CD14-positive monocyte (primary cell): ENCODE results near the gene TMOD1. TPM values are rescaled to one million over a fixed set of nuclear protein-coding genes. Genes with fewer than 3 reads are reported as not detected.
A peak's percentile ranks its signal among the peaks of the same experiment; 100 is the strongest.

ENCODE experiments used
- DNase-seq, 3 donors: peaks; one replicate each; pipeline ENCODE4 v3.0.0-alpha.2; 2011 to 2022
- H2AFZ ChIP-seq: 2 replicates; pipeline ENCODE4 v1.6.0; 2012; ENCODE audit warnings: mild to moderate bottlenecking, low read depth, low read length, inconsistent platforms; ENCODE audit not compliant: insufficient read depth, poor library complexity, severe bottlenecking
- H3K27ac ChIP-seq, 2 donors: 1 replicate in 1 of 2; 2 replicates in 1 of 2; pipeline ENCODE4 v1.5.1; 2012 to 2013; ENCODE audit warnings: low read length in 2 of 2, control low read depth in 1 of 2, inconsistent platforms in 1 of 2, low read depth in 1 of 2, mild to moderate bottlenecking in 1 of 2
- H3K27me3 ChIP-seq, 2 donors: one replicate each; pipeline versions ENCODE4 v1.6.0 to v1.6.1; 2011 to 2013; ENCODE audit warnings: low read length in 2 of 2; ENCODE audit not compliant: control insufficient read depth in 2 of 2, insufficient read depth in 2 of 2
- H3K36me3 ChIP-seq, 2 donors: replicated peaks in 1 of 2; 1 replicate in 1 of 2; 2 replicates in 1 of 2; pipeline versions ENCODE4 v1.5.1 to v1.6.1; 2012 to 2013; ENCODE audit warnings: low read length in 2 of 2, control low read depth in 1 of 2, inconsistent platforms in 1 of 2, mild to moderate bottlenecking in 1 of 2; ENCODE audit not compliant: insufficient read depth in 2 of 2, control insufficient read depth in 1 of 2
- H3K4me1 ChIP-seq, 2 donors: 1 replicate in 1 of 2; 2 replicates in 1 of 2; pipeline versions ENCODE4 v1.5.1 to v1.6.1; 2012 to 2013; ENCODE audit warnings: low read length in 2 of 2, control low read depth in 1 of 2, inconsistent platforms in 1 of 2, mild to moderate bottlenecking in 1 of 2, moderate library complexity in 1 of 2; ENCODE audit not compliant: insufficient read depth in 2 of 2, control insufficient read depth in 1 of 2
- H3K4me2 ChIP-seq: replicated peaks from 2 replicates; pipeline ENCODE3; 2012; ENCODE audit warnings: low read length, moderate library complexity, mild to moderate bottlenecking; ENCODE audit not compliant: poor library complexity, severe bottlenecking; ENCODE audit errors: extremely low read depth
- H3K4me3 ChIP-seq, 3 experiments: fragments of 200-600 bp in 1 of 3; sonication (generic) in 1 of 3; replicated peaks in 1 of 3; 1 replicate in 2 of 3; 2 replicates in 1 of 3; pipeline ENCODE4 v1.5.1; 2011 to 2013; ENCODE audit warnings: low read length in 3 of 3, mild to moderate bottlenecking in 3 of 3, control low read depth in 2 of 3, low read depth in 2 of 3, inconsistent platforms in 1 of 3, moderate library complexity in 1 of 3
- H3K79me2 ChIP-seq: 2 replicates; pipeline ENCODE4 v1.6.0; 2012; ENCODE audit warnings: mild to moderate bottlenecking, control low read depth, inconsistent platforms, low read length, moderate library complexity; ENCODE audit not compliant: insufficient read depth
- H3K9ac ChIP-seq: 2 replicates; pipeline ENCODE4 v1.6.0; 2017; ENCODE audit warnings: low read length, mild to moderate bottlenecking; ENCODE audit not compliant: insufficient read depth, poor library complexity, severe bottlenecking
- H3K9me3 ChIP-seq, 2 donors: replicated peaks in 1 of 2; 1 replicate in 1 of 2; 2 replicates in 1 of 2; pipeline versions ENCODE4 v1.5.1 to v1.6.1; 2012 to 2013; ENCODE audit warnings: low read length in 2 of 2, control low read depth in 1 of 2; ENCODE audit not compliant: control insufficient read depth in 1 of 2, insufficient read depth in 1 of 2
- H4K20me1 ChIP-seq: 2 replicates; pipeline ENCODE4 v1.6.0; 2012; ENCODE audit warnings: mild to moderate bottlenecking, low read length, control low read depth, moderate library complexity; ENCODE audit not compliant: insufficient read depth
- H3K27ac Mint-ChIP-seq, 7 donors: one replicate each; pipeline ENCODE4 v1.8.0; 2020; ENCODE audit warnings: mild to moderate bottlenecking in 7 of 7, mixed read lengths in 7 of 7, moderate library complexity in 6 of 7, inconsistent platforms in 2 of 7
- H3K27me3 Mint-ChIP-seq, 3 donors: one replicate each; pipeline ENCODE4 v1.8.0; 2021 to 2022; ENCODE audit warnings: low read depth in 3 of 3, mild to moderate bottlenecking in 3 of 3, mixed read lengths in 3 of 3, moderate library complexity in 3 of 3, inconsistent platforms in 1 of 3
- H3K36me3 Mint-ChIP-seq, 2 donors: one replicate each; pipeline ENCODE4 v1.8.0; 2020; ENCODE audit warnings: mixed read lengths in 2 of 2, inconsistent platforms in 1 of 2, mild to moderate bottlenecking in 1 of 2
- H3K4me1 Mint-ChIP-seq: one replicate; pipeline ENCODE4 v1.8.0; 2020; ENCODE audit warnings: mild to moderate bottlenecking, mixed read lengths
- H3K4me3 Mint-ChIP-seq, 2 donors: one replicate each; pipeline ENCODE4 v1.8.0; 2020; ENCODE audit warnings: mild to moderate bottlenecking in 2 of 2, mixed read lengths in 2 of 2, moderate library complexity in 1 of 2
- H3K9me3 Mint-ChIP-seq, 7 donors: one replicate each; pipeline ENCODE4 v1.8.0; 2020 to 2022; ENCODE audit warnings: mixed read lengths in 7 of 7, mild to moderate bottlenecking in 6 of 7, moderate library complexity in 6 of 7, inconsistent platforms in 2 of 7
- CTCF ChIP-seq: fragments of 200-600 bp; IDR thresholded peaks from one replicate; pipeline ENCODE4 v1.8.0; 2022; ENCODE audit warnings: antibody characterized with exemption, mild to moderate bottlenecking
- WGBS: methylation state at CpG from one replicate; pipeline ENCODE4 v1.1.5; 2013; ENCODE audit warnings: missing lambda C conversion rate; ENCODE audit not compliant: insufficient coverage; 5-methylcytosine and 5-hydroxymethylcytosine counted together
- intact Hi-C, 2 donors: fragments of 100-400 bp; cut with micrococcal nuclease; formaldehyde crosslinking; loops; one replicate each; pipeline versions ENCODE4 v1.15.0 to v1.15.1; 2023
- polyA plus RNA-seq, 3 donors: library from polyadenylated mRNA; depleted of rRNA in 1 of 3; unstranded in 2 of 3; stranded (reverse) in 1 of 3; fragments of 300-500 nt in 2 of 3; fragments of >200 nt in 1 of 3; fragmentation: Illumina TruSeq in 2 of 3; gene quantifications; 1 replicate in 2 of 3; 2 replicates in 1 of 3; pipeline ENCODE4 v1.2.3, GENCODE V29; 2012 to 2021

The TMOD1 gene
- polyA plus RNA-seq, 3 donors: 0.09 to 0.81 (median 0.59) TPM

GRCh38 chr9:97474372-97474925 is 27.0 kb upstream of the TMOD1 start:
- peaks cover 70 to 71% of the 10 kb centered on the region in 2 donors for H3K36me3 Mint-ChIP-seq
- H3K27ac Mint-ChIP-seq: peak overlapping the region in 1 of 7 donors; percentile 75
- H3K27me3 Mint-ChIP-seq: no peaks in the 10 kb centered on the region

GRCh38 chr9:97475059-97475458 is 26.4 kb upstream of the TMOD1 start:
- no peak overlapping the region for H3K4me3 Mint-ChIP-seq
- no peak overlapping the region for H3K4me3 ChIP-seq
- peaks cover 72 to 90% of the 10 kb centered on the region in 2 donors for H3K36me3 ChIP-seq
- no peak overlapping the region for H3K4me2 ChIP-seq
- H3K9ac ChIP-seq: no peak overlapping the region
- no peak overlapping the region for H3K27ac ChIP-seq
- no peak for DNase-seq
- no peaks in the 10 kb centered on the region for H3K9me3 ChIP-seq
- no peaks in the 10 kb centered on the region for H3K4me1 ChIP-seq
- 96% methylated on average over 2 of the region's 2 CpGs for WGBS
- intact Hi-C loops: no loop called here
- H3K27me3 ChIP-seq: no peaks in the 10 kb centered on the region
- H4K20me1 ChIP-seq: no peaks in the 10 kb centered on the region
- TF ChIP-seq CTCF: no peak
- no peak overlapping the region for H2AFZ ChIP-seq
- peaks cover 72 to 73% of the 10 kb centered on the region in 2 donors for H3K36me3 Mint-ChIP-seq
- H3K4me1 Mint-ChIP-seq: peaks cover 2% of the 10 kb centered on the region
- no peaks in the 10 kb centered on the region for H3K9me3 Mint-ChIP-seq
- no peak overlapping the region for H3K27ac Mint-ChIP-seq
- no peaks in the 10 kb centered on the region for H3K79me2 ChIP-seq
- H3K27me3 Mint-ChIP-seq: no peaks in the 10 kb centered on the region

More at GRCh38 chr9:97474372-97474925, 27.0 kb upstream of the TMOD1 start:
- DNase-seq: no peak
- Histone ChIP-seq H3K4me3 (no peak overlapping the region), H3K9me3 (no peaks in the 10 kb centered on the region), H2AFZ (no peak overlapping the region), H4K20me1 (no peaks in the 10 kb centered on the region), H3K9ac (no peak overlapping the region), H3K4me1 (no peaks in the 10 kb centered on the region), H3K27me3 (no peaks in the 10 kb centered on the region), H3K36me3 (peaks cover 67 to 89% of the 10 kb centered on the region in 2 donors), H3K27ac (no peak overlapping the region), H3K4me2 (no peak overlapping the region), H3K79me2 (no peaks in the 10 kb centered on the region)
- no CpG with 5 or more reads among the region's 5 CpGs for WGBS
- Mint-ChIP-seq H3K9me3 (no peaks in the 10 kb centered on the region), H3K4me3 (no peak overlapping the region), H3K4me1 (no peaks in the 10 kb centered on the region)
- no peak for TF ChIP-seq CTCF
- intact Hi-C loops: no loop called here
